Measurements from ENCODE around the gene LIG4. TPM values are rescaled to one million over a fixed set of nuclear protein-coding genes. Genes with fewer than 3 reads are reported as not detected.

Gene LIG4
- total and polyA plus RNA-seq, 2 of the 4 experiments (the other 2 are of a cell fraction), result 5.0 to 7.2 TPM

DNA sequence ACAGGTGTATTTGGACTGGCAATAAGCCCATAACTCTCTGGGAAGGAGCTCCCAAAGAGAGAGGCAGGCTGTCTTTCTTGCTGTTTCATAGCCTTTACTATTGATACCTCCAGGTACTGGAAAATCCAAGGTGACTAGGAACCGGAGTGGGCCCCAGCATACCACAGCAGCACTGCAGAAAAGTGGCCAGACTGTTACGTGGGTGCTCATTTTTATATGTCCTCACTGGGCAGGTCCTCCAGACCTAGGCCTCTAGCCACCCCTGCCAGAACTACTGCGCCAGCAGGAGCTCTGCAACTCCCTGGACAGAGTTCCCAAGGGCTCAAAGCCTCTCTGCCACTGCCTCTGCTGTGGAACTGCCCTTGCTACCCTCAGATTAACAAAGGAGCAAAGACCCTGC lies 46.4 kb downstream of the LIG4 start:
- H3K56ac ChIP-seq (ENCODE audit: extremely low read depth, insufficient read depth, low read length), result no peak overlapping the region
- H3K36me3 ChIP-seq (ENCODE audit: control insufficient read depth, insufficient read depth, low read length), result no peaks in the 10 kb centered on the region
- WGBS, 2 experiments (ENCODE audit: extremely low coverage in 2 of 2, insufficient read length in 1 of 2), result 0% methylated on average over 1 of the region's 3 CpGs; no CpG with 5 or more reads in 1 of the 2 experiments
- dilution Hi-C loops (cut with HindIII; ENCODE audit: low sequenced_read_pairs, unreplicated experiment), result no loop called here
- no peak overlapping the region for H3K14ac ChIP-seq (replicated peaks; ENCODE audit: low read depth, low read length)
- H3K18ac ChIP-seq (ENCODE audit: low read depth, low read length), result no peak overlapping the region
- ATAC-seq (ENCODE audit: low read depth) (no peak), DNase-seq (no peak)
- BruUV-seq (replicated peaks), result no TSS peak
- H2AFZ ChIP-seq (replicated peaks; ENCODE audit: low read length, poor library complexity), result no peak overlapping the region
- H3K27me3 ChIP-seq (ENCODE audit: control insufficient read depth, insufficient read depth, low read length), result no peaks in the 10 kb centered on the region; the same call in 1 of the 2 replicates
- no peak overlapping the region for H3K9ac ChIP-seq (ENCODE audit: low read depth, low read length)
- intact Hi-C loops (cut with micrococcal nuclease), result no loop called here
- H4K8ac ChIP-seq (ENCODE audit: low read depth in 2 of 2, low read length in 2 of 2), result no peak overlapping the region
- no peaks in the 10 kb centered on the region for H3K79me1 ChIP-seq (ENCODE audit: low read depth in 1 of 2, low read length in 2 of 2)
- POLR2A ChIA-PET (ENCODE audit: unreplicated experiment), result no interaction called here
- CTCF ChIA-PET, result no interaction called here
- no peak overlapping the region for H2BK5ac ChIP-seq (ENCODE audit: low read depth, low read length, poor library complexity, severe bottlenecking)
- no peak overlapping the region for H2AK9ac ChIP-seq (replicated peaks; ENCODE audit: low read depth, low read length, poor library complexity)
- no peak for TF ChIP-seq CEBPB (IDR thresholded peaks at IDR 0.05; ENCODE audit: low read depth, low read length)
- TF ChIP-seq, protein P1, sequence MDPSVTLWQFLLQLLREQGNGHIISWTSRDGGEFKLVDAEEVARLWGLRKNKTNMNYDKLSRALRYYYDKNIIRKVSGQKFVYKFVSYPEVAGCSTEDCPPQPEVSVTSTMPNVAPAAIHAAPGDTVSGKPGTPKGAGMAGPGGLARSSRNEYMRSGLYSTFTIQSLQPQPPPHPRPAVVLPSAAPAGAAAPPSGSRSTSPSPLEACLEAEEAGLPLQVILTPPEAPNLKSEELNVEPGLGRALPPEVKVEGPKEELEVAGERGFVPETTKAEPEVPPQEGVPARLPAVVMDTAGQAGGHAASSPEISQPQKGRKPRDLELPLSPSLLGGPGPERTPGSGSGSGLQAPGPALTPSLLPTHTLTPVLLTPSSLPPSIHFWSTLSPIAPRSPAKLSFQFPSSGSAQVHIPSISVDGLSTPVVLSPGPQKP (IDR thresholded peaks at IDR 0.05; ENCODE audit: borderline replicate concordance, low read depth, low read length), result no peak
- no peak for TF ChIP-seq MAFK (IDR thresholded peaks at IDR 0.05; ENCODE audit: low read depth, low read length)
- TF ChIP-seq NFE2L2 (IDR thresholded peaks at IDR 0.05; ENCODE audit: low read depth, low read length), result no peak
- no peak for TF ChIP-seq CHD1 (IDR thresholded peaks at IDR 0.05; ENCODE audit: low read depth, low read length)
- no peak overlapping the region for H4K5ac ChIP-seq (ENCODE audit: low read depth, low read length)
- no peak overlapping the region for H3K4me2 ChIP-seq (ENCODE audit: low read depth, low read length)
- H3K27ac ChIP-seq (ENCODE audit: insufficient read depth, low read length), result no peak overlapping the region
- H4K91ac ChIP-seq (ENCODE audit: insufficient read depth, low read depth, low read length), result no peak overlapping the region
- in situ Hi-C loops (cut with MboI; ENCODE audit: low sequenced_read_pairs), result loop anchor here (25.0 kb wide), 1 partner anchor 807 kb away; no protein-coding TSS in a partner anchor
- H3K4me1 ChIP-seq (ENCODE audit: control insufficient read depth, insufficient read depth, low read length), result peaks cover 2% of the 10 kb centered on the region; the same call in 1 of the 2 replicates
- no peak overlapping the region for H3K4me3 ChIP-seq (ENCODE audit: insufficient read depth, low read depth, low read length)
- no peak overlapping the region for H3K4ac ChIP-seq (ENCODE audit: low read depth, low read length)
- H2BK20ac ChIP-seq (ENCODE audit: low read depth, low read length), result no peak overlapping the region
- no peak overlapping the region for H2BK120ac ChIP-seq (ENCODE audit: low read depth, low read length)
- H3K23ac ChIP-seq (ENCODE audit: low read depth, low read length), result no peak overlapping the region
- H4K20me1 ChIP-seq (ENCODE audit: insufficient read depth, low read length), result no peaks in the 10 kb centered on the region
- H2AK5ac ChIP-seq (ENCODE audit: low read depth, low read length), result no peak overlapping the region
- no peak overlapping the region for H2BK15ac ChIP-seq (ENCODE audit: low read depth, low read length)
- no peaks in the 10 kb centered on the region for H3K9me3 ChIP-seq (ENCODE audit: control insufficient read depth, insufficient read depth, low read length)
- H3K9me1 ChIP-seq (ENCODE audit: insufficient read depth, low read length), result no peaks in the 10 kb centered on the region
